DND-41 (cell line): Measurements from ENCODE around the gene HHIP.

Experiments
- ATAC-seq: fragments of 200-7000 bp; cut with Tn5 transposase; 3 replicates; pipeline ENCODE4 v1.9.1; 2021; ENCODE audit warnings: low read depth; ENCODE audit not compliant: insufficient read depth
- DNase-seq: peaks from one replicate; pipeline ENCODE4 v3.0.0-alpha.2; 2020
- H2AFZ ChIP-seq: 2 replicates; pipeline ENCODE4 v1.6.0; 2012; ENCODE audit warnings: low read depth, low read length
- H3K27ac ChIP-seq: 2 replicates; pipeline ENCODE4 v1.5.1; 2012; ENCODE audit warnings: low read length, inconsistent platforms
- H3K27me3 ChIP-seq: fragments of 200-600 bp; sonication (generic); 2 replicates; pipeline ENCODE4 v1.6.0; 2012; ENCODE audit warnings: low read length, mild to moderate bottlenecking, inconsistent platforms; ENCODE audit not compliant: insufficient read depth, poor library complexity
- H3K36me3 ChIP-seq: 2 replicates; pipeline ENCODE4 v1.5.1; 2012; ENCODE audit warnings: low read length, inconsistent platforms; ENCODE audit not compliant: insufficient read depth
- H3K4me1 ChIP-seq: 2 replicates; pipeline ENCODE4 v1.5.1; 2012; ENCODE audit warnings: mild to moderate bottlenecking, low read length; ENCODE audit not compliant: insufficient read depth
- H3K4me2 ChIP-seq: 2 replicates; pipeline ENCODE4 v1.6.0; 2012; ENCODE audit warnings: mild to moderate bottlenecking, moderate library complexity, low read length, inconsistent platforms; ENCODE audit not compliant: insufficient read depth
- H3K4me3 ChIP-seq, 2 experiments: fragments of 200-600 bp in 1 of 2; shearing (Covaris generic) in 1 of 2; 2 replicates each; pipeline ENCODE4 v1.5.1; 2012 to 2016; ENCODE audit warnings: inconsistent platforms in 2 of 2, low read length in 2 of 2, mild to moderate bottlenecking in 2 of 2, low read depth in 1 of 2, moderate library complexity in 1 of 2
- H3K79me2 ChIP-seq: 2 replicates; pipeline ENCODE4 v1.6.0; 2012; ENCODE audit warnings: low read length, inconsistent platforms; ENCODE audit not compliant: insufficient read depth
- H3K9ac ChIP-seq: 2 replicates; pipeline ENCODE4 v1.6.0; 2012; ENCODE audit warnings: low read depth, mild to moderate bottlenecking, inconsistent platforms, low read length, moderate library complexity
- H3K9me3 ChIP-seq: 2 replicates; pipeline ENCODE4 v1.5.1; 2012; ENCODE audit warnings: low read length, moderate library complexity, mild to moderate bottlenecking, inconsistent platforms; ENCODE audit not compliant: insufficient read depth, severe bottlenecking
- H4K20me1 ChIP-seq: 2 replicates; pipeline ENCODE4 v1.6.0; 2012; ENCODE audit warnings: low read length; ENCODE audit not compliant: insufficient read depth
- CTCF ChIP-seq: IDR thresholded peaks from 2 replicates; pipeline ENCODE4 v1.5.1; 2012; ENCODE audit warnings: borderline replicate concordance, low read length, moderate library complexity, mild to moderate bottlenecking; ENCODE audit not compliant: poor library complexity, severe bottlenecking; ENCODE audit errors: extremely low read depth
- EZH2 ChIP-seq: IDR thresholded peaks from 3 replicates; pipeline ENCODE4 v1.6.1; 2012; ENCODE audit warnings: borderline replicate concordance, low read depth, mild to moderate bottlenecking, moderate library complexity, low read length, inconsistent platforms; ENCODE audit not compliant: severe bottlenecking

Gene HHIP

GRCh38 chr4:144739511-144740033 is 93.6 kb downstream of the HHIP start:
- no peaks in the 10 kb centered on the region for H3K79me2 ChIP-seq
- H4K20me1 ChIP-seq = no peaks in the 10 kb centered on the region
- H3K36me3 ChIP-seq = peaks cover 59% of the 10 kb centered on the region
- H3K27me3 ChIP-seq = no peaks in the 10 kb centered on the region
- no peak overlapping the region for H2AFZ ChIP-seq
- TF ChIP-seq CTCF = no peak
- TF ChIP-seq EZH2 = no peak
- ATAC-seq = no peak
- H3K4me3 ChIP-seq = no peak overlapping the region
- no peak overlapping the region for H3K4me2 ChIP-seq
- no peaks in the 10 kb centered on the region for H3K4me1 ChIP-seq
- H3K9ac ChIP-seq = no peak overlapping the region
- H3K9me3 ChIP-seq = no peaks in the 10 kb centered on the region
- no peak for DNase-seq
- no peak overlapping the region for H3K27ac ChIP-seq

GRCh38 chr4:144740316-144740715 is 94.4 kb downstream of the HHIP start:
- no peak for TF ChIP-seq CTCF
- TF ChIP-seq EZH2 = no peak
- H3K27ac ChIP-seq = no peak overlapping the region
- no peaks in the 10 kb centered on the region for H3K4me1 ChIP-seq
- H3K4me3 ChIP-seq = no peak overlapping the region
- no peaks in the 10 kb centered on the region for H3K9me3 ChIP-seq
- no peak overlapping the region for H2AFZ ChIP-seq
- no peak overlapping the region for H3K9ac ChIP-seq
- no peaks in the 10 kb centered on the region for H4K20me1 ChIP-seq
- H3K4me2 ChIP-seq = no peak overlapping the region
- ATAC-seq (no peak), DNase-seq (no peak)
- peaks cover 54% of the 10 kb centered on the region for H3K36me3 ChIP-seq
- no peaks in the 10 kb centered on the region for H3K79me2 ChIP-seq
- no peaks in the 10 kb centered on the region for H3K27me3 ChIP-seq

- Histone ChIP-seq H3K27me3 (no peaks in the 10 kb centered on the region), H4K20me1 (no peaks in the 10 kb centered on the region), H2AFZ (no peak overlapping the region), H3K4me3 (no peak overlapping the region), H3K9me3 (no peaks in the 10 kb centered on the region), H3K79me2 (no peaks in the 10 kb centered on the region), H3K4me2 (no peak overlapping the region), H3K27ac (no peak overlapping the region), H3K4me1 (no peaks in the 10 kb centered on the region), H3K9ac (no peak overlapping the region), H3K36me3 (peaks cover 15% of the 10 kb centered on the region; the same call in 1 of the 2 replicates)
- DNase-seq (no peak), ATAC-seq (no peak)
- TF ChIP-seq CTCF (no peak), EZH2 (no peak)
These were observed 103.0 kb downstream of the HHIP start for GRCh38 chr4:144748814-144749555.
